ENCODE measurements around the gene DNAJC22. TPM values are rescaled to one million over a fixed set of nuclear protein-coding genes. Genes with fewer than 3 reads are reported as not detected.
A peak's percentile ranks its signal among the peaks of the same experiment; 100 is the strongest.

Gene DNAJC22
- polyA plus RNA-seq, 1 of the 3 experiments (the other 2 are of a cell fraction) = 4.5 TPM

GRCh38 chr12:49331380-49332222, 15.1 kb upstream of the DNAJC22 start:
- Histone ChIP-seq H3K4me3 (ENCODE audit: low read depth in 2 of 2, low read length in 1 of 2) (peak overlapping the region in 1 of 2 experiments; percentile 25; a peak in 1 of 4 replicates), H3K9ac (no peak overlapping the region), H2AFZ (ENCODE audit: low read depth) (no peak overlapping the region), H3K79me2 (ENCODE audit: insufficient read depth) (no peaks in the 10 kb centered on the region), H3K27me3 (ENCODE audit: insufficient read depth) (no peaks in the 10 kb centered on the region), H4K20me1 (ENCODE audit: insufficient read depth) (no peaks in the 10 kb centered on the region), H3K4me2 (no peak overlapping the region), H3K36me3 (replicated peaks in 1 of 2; ENCODE audit: control insufficient read depth in 1 of 2, insufficient read depth in 2 of 2, low read length in 1 of 2) (peaks cover 2 to 19% of the 10 kb centered on the region in 2 experiments), H3K4me1 (ENCODE audit: control insufficient read depth in 1 of 2, insufficient read depth in 2 of 2, low read depth in 1 of 2, low read length in 1 of 2) (peaks cover 0 to 2% of the 10 kb centered on the region in 2 experiments; a peak in 1 of 4 replicates), H3F3A (replicated peaks; ENCODE audit: insufficient read depth) (peaks cover 14% of the 10 kb centered on the region), H3K9me2 (no peaks in the 10 kb centered on the region), H3K9me3 (no peaks in the 10 kb centered on the region), H3K27ac (ENCODE audit: low read depth in 2 of 2, low read length in 1 of 2) (no peak overlapping the region)
- ChIA-PET CTCF (interaction anchor here (0.7 to 15.9 kb wide), 27 partner anchors 8 to 323 kb away, joined by 3 to 658 read pairs (median 4); partner anchors contain the start of genes DNAJC22, PRPH and TROAP), POLR2A (interaction anchor here (0.6 to 1.7 kb wide), 3 partner anchors 9 to 38 kb away, joined by 3 to 9 read pairs (median 6); partner anchors contain the start of gene TROAP)
- peak; percentile 81 for DNase-seq
- 78% methylated on average over 11 of the region's 11 CpGs for WGBS (ENCODE audit: low lambda C conversion rate)
- TF ChIP-seq RAD21 (IDR thresholded peaks at IDR 0.05; ENCODE audit: low read length) = peak; percentile 80
- no peak for TF ChIP-seq JUND (IDR thresholded peaks at IDR 0.05)
- no peak for TF ChIP-seq TEAD4 (IDR thresholded peaks at IDR 0.05; ENCODE audit: borderline replicate concordance, insufficient read depth)
- 0 out of 2 replicates have a peak, but pooled peaks have one; percentile 35 for TF ChIP-seq MXI1 (IDR thresholded peaks at IDR 0.05; ENCODE audit: low read depth, low read length)
- no peak for TF ChIP-seq MEF2A (IDR thresholded peaks at IDR 0.05; ENCODE audit: borderline replicate concordance, low read depth)
- no peak for TF ChIP-seq RXRA (IDR thresholded peaks at IDR 0.05; ENCODE audit: borderline replicate concordance, low read depth)
- no peak for TF ChIP-seq POLR2AphosphoS5 (IDR thresholded peaks at IDR 0.05; ENCODE audit: low read depth, low read length)
- no peak for TF ChIP-seq CHD2 (IDR thresholded peaks at IDR 0.05; ENCODE audit: low read length, partially characterized antibody)
- TF ChIP-seq TCF12 (IDR thresholded peaks at IDR 0.05) = no peak
- TF ChIP-seq REST (IDR thresholded peaks at IDR 0.05; ENCODE audit: low read depth, low read length) = no peak
- peak; percentile 59; the same call in 1 of the 2 replicates for TF ChIP-seq MAX (IDR thresholded peaks at IDR 0.05; ENCODE audit: low read depth)
- TF ChIP-seq SIN3A (IDR thresholded peaks at IDR 0.05; ENCODE audit: borderline replicate concordance, low read depth, low read length) = peak; percentile 84
- no peak for TF ChIP-seq PBX3 (IDR thresholded peaks at IDR 0.05)
- no peak for TF ChIP-seq RFX5 (IDR thresholded peaks at IDR 0.05; ENCODE audit: low read length)
- TF ChIP-seq ZBTB33 (IDR thresholded peaks at IDR 0.05; ENCODE audit: borderline replicate concordance, low read depth) = no peak
- TF ChIP-seq USF2 (IDR thresholded peaks at IDR 0.05; ENCODE audit: borderline replicate concordance, low read depth, low read length) = no peak
- peak; percentile 84 for TF ChIP-seq CTCF (IDR thresholded peaks at IDR 0.05)
- no peak for TF ChIP-seq USF1 (IDR thresholded peaks at IDR 0.05; ENCODE audit: borderline replicate concordance, low read depth)
- no peak for TF ChIP-seq GABPA (IDR thresholded peaks at IDR 0.05; ENCODE audit: low read depth)
- peak; percentile 74 for TF ChIP-seq SMC3 (IDR thresholded peaks at IDR 0.05; ENCODE audit: low read depth, low read length)
- no peak for TF ChIP-seq FOXM1 (IDR thresholded peaks at IDR 0.05; ENCODE audit: low read depth)
- no peak for TF ChIP-seq YY1 (IDR thresholded peaks at IDR 0.05; ENCODE audit: low read depth)

Measured in SK-N-SH (cell line).